ENCODE measurements around the gene CDH13.
A peak's percentile ranks its signal among the peaks of the same experiment; 100 is the strongest.

CDH13 gene

GRCh38 chr16:83068686-83069085 is 441.9 kb downstream of the CDH13 start:
- DNase-seq = no peak

DNA sequence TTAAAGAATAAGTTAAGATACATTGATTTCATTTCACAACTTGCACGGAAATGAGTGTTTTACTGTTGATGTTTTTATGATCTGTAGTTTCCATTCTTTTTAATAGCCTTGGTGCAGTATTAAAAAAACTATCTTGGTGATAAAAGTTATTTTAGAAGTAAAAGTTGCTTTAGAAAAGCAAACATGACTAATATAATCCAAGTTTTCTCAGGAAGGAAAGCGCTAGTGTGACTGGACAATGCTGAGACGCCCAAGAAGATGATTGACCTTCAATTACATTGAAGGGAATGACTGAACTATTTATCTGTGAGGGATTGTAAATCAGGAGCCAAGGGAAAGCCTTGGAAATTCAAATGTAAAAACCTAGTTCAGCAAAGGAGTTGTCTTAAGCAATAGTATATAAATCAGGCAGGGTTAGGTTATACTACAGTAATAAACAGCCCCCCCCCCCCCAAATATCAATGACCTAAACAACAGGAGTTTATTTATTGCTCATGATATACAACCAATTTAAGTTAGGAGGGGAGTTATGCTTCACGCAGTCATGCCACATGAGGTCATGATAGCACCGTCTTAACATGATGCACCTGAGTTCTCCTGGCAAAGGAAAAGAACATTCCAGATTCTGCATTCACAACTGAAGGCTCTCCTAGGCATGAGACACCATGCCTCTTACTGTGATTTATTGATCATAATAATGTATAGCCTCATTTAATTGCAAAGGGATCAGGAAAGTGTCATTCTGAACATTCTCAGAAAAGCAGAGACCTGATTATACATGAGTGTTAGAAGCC is 443.8 kb downstream of the CDH13 start:
- no peak for DNase-seq

DNA sequence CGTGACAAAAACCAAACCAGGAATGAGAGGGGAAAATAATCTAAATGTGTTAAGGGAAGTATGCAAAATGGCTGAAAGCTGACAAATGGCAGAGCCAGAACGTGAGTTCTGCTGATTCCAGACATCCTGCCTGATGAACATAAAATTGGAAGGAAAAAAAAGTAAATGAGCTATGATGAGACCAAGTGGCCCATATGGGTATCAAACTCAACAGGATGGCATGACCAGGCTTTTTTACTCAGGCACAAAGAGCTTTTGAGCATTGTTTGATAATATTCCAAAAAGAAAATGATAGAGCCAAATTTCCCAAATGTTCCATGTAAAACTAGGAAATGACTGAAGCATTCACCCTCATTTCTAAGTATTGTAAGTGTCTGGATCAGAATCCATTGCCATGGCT is 449.2 kb downstream of the CDH13 start:
- no peak for DNase-seq

DNA sequence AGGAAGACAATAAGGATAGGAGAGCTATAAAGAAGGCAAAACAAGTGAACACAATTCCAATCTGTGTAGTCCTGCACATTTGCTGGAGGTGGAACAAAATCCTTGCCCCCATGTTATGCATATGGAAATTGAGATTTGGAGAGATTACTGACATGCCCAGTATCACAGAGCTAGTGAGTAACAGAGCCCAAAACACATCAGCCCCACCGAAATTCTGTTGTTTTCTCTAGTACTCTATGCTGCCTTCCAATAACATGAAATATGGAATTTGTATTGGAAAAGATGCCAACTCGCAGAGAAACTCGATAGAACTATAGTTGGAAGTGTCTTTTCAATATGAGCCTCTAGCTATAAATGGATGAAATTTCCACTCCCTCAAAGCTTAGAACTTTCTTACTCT is 456.6 kb downstream of the CDH13 start:
- DNase-seq = no peak

DNA sequence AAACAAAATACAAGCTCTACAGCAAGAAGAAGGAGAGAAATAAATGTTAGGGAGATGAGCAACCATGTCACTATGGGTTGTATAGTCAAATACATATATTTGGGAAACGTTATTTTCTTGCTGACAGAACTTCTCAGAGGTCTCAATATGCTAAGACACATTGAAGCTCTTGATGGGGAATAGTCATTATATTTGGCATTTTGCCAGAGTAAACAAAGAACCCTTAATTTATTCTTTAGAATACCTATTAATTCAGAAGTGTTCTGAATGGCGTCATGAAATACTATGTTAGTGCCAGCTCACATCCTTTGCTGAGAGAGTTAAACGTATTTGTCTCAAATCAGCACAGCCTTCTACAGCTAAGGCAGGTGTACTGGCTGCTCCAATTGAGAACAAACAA is 458.9 kb downstream of the CDH13 start:
- DNase-seq = no peak

DNA sequence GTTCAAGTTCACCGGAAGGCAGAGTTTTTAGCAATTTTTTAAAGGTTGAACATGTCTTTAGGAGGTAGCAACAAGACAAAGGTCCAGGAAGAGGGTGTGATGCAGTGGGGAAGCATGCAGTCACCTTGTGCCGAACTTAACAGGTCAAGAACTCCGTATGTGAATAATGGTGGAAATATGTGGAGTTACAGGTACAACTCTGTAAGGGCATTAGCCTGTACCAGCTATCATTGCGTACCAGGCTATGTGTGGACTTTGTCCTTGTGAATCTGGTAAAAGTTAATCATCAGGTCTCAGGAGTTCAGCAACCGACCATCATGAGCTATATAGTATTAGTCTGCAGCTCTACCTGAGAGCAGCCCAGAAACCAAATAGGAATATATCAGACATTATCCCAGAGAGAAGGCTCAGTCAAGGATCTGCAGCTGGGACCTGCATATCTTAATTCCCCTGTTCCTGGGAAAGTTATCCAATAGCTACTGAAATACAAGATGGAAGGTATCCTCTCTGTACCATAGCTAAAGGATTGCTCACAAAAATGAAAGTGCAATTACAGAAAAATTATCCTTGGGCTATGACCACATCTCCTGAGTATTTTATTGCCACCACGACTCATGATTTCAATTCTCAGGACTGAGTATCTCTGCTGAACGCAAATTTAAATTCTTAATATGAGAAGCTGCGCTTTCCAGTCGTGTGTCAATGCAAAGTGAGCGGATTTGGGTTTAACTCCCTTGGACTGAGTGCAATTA is 469.3 kb downstream of the CDH13 start:
- DNase-seq = no peak

- DNase-seq = no peak
These were observed 471.8 kb downstream of the CDH13 start for GRCh38 chr16:83098536-83098935.

DNA sequence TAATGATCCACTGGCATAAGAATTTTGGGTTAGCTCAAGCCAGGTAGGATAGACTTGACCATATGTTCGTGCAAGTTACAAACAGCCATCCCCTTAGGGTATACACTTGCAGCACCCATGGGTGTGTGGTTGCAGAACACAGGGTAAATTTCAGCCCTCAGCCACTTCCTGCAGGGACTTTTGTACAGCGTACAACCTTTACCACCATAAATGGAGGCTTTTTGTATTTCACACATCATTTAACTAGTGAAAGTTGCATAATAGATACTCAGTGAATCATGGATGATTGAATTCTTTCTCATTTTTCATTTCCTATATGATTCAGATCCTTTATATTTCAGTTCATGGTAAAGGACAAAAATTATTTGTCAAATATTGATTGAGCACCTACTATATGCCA is 473.9 kb downstream of the CDH13 start:
- peak in 1 of 5 donors; percentile 5 for DNase-seq

GRCh38 chr16:83102336-83102735 is 475.6 kb downstream of the CDH13 start:
- no peak for DNase-seq

- DNase-seq = no peak
These were observed 478.7 kb downstream of the CDH13 start for GRCh38 chr16:83105279-83106077.

DNA sequence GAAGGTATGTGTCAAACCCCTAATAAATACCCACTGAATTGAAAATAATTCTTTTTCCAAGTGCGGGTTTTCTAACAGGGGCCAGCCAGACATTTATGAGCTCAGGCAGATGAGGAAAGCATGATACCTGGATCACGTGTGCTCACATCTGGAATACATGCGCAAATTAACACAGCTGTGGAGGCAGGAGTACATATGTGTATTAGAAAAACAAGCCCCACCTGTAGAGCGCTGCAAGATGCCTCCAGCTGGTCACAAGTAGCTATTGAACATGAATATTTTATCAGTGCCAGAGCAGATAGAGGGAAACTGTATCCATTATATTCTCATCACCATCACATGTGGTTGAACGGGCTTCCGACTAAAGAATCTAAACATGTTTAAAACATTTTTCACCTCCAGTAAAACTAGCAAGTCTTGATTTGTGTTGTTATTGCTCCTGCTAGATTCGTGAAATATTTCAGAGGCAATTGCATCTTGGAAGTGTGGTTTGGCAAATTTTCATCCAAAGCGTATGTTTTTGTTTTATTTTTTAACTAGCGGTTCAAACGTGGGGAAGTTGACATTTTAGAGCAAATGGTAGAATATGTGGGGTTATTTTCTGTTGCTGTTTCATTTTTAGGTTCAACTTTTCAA is 482.8 kb downstream of the CDH13 start:
- no peak for DNase-seq

DNA sequence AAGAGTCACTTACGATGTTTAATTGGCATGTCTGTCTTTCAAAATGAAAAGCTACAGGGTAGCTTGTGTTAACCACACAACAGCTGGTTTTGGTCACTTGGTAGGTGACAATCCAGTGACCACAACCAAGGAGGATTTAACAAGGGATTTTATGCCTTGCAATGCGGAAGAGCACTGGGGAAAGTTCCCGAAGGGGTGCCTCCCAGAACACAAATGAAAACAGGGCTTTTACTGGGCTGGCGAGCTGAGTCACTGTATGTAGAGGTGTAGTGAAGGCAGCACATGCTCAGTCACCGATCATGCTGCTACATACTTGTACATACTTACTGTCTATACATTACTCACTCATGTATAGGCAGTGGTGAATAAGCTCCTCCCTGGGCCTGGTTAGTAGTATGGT is 483.5 kb downstream of the CDH13 start:
- DNase-seq = no peak

GRCh38 chr16:83113317-83113716 is 486.5 kb downstream of the CDH13 start:
- no peak for DNase-seq

- no peak for DNase-seq
These were observed 487.0 kb downstream of the CDH13 start for GRCh38 chr16:83113811-83114210.

DNA sequence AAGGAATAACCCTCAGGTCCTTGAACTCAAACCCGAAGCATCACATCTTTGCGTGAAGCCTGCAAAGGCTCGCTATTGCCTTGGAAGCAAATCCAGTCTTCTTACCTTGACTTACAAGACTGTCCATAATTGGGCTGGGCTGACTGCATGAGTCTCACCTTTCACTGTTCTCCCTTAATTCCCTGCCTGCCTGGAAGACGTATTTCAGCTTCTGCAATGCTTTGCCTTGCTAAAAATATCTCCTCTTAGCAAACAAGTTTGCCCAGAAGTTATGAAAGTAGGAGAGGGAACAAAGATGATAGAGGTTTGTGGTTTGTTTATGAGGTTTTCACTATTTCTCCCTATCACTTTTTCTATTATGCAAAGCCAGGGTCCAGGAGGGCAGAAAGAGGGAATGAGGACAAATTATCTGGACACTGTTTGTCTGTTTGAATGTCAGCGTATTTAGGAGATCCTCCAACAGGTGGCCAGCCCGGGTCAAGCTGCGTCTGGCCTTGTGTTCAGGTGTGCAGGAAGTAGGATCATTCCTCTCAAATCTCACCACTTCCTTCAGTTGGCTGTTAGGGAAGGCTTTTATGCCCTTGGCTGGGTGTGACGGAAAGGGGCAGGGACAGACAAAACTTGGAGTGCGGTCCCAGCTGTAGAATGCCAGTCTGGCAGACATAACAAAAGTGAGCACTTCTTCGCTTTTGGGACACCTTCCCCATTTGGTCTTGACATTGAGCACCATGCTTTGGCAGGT is 488.9 kb downstream of the CDH13 start:
- DNase-seq = no peak

- no peak for DNase-seq
These were observed 489.6 kb downstream of the CDH13 start for GRCh38 chr16:83116274-83116892.

- no peak for DNase-seq
These were observed 491.0 kb downstream of the CDH13 start for GRCh38 chr16:83117810-83118209.

GRCh38 chr16:83118365-83118764 is 491.6 kb downstream of the CDH13 start:
- no peak for DNase-seq

DNA sequence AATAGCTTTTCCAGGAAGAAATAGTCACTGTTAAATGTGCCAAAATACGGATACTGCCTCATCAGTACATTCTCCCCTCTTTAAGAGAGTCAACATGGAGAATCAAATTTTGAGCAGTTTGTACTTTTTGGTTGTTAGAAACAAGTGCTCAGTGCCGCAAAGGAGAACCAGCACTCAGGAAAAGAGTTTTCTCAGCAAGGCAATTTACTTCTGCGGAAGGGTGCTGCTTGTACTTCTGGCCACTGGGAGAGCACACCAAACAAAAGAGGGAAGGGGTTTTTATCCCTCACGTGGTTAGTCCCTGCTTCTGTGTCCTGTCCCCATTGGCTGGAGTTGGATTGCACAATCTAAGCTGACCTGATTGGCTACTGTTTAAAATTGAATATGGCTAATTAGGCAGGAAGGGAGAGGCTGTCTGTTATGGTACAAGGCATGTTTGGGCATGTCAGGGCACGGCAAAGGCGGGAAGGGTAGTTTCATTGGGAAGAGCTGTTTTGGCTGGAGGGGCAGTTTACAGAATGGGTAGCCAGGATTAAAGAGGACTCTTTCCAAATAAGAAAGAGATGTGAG is 499.3 kb downstream of the CDH13 start:
- no peak for DNase-seq

DNA sequence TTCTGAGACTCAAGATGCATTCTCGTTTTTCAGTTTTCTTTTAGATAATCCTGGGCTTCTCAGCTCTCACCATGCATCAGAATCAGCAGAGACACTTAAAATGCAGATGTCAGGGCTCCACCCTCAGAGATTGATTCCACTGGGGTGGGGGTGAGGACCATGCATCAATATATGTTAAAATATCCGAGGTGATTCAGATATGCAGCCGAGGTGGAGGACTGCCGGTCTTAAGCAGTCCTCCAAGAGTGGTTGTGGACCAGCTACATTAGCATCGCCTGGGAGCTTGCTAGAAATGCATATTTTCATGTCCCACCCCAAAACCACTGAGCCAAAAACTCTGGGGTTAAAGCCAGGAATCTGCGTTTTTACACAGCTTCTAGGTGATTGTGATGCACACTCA is 501.3 kb downstream of the CDH13 start:
- no peak for DNase-seq

DNA sequence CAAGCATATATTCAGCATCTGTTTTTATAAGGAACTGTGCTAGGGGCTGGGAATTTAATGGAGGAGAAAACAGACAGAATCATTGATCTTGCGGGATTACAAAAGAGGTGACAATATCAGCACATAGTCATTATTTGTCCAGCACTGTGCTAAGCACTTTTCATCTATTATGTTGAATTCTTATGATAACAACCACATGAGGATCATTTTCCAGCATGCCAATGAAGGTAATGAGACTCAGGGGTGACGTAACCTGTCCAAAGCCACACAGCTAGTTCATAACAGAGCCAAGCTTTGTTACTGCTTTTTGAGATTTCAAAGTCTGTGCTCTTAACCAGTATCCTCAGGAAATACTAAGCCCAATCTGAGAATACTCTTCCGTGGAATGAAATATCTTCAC is 503.3 kb downstream of the CDH13 start:
- no peak for DNase-seq

Data from T-helper 1 cell (primary cell).